Measurements from ENCODE around the gene SP6.
A peak's percentile ranks its signal among the peaks of the same experiment; 100 is the strongest.

The SP6 gene

GRCh38 chr17:47850692-47851573 is at the start of gene SP6:
Gene SP6, minus strand, starts transcription at chr17:47851163. Its CDS starts 2,734 bp downstream, at chr17:47848429.
- no peak for DNase-seq (ENCODE audit: low spot score)

GRCh38 chr17:47899643-47900042 is 48.7 kb upstream of the SP6 start:
- DNase-seq (ENCODE audit: low spot score) = no peak

GRCh38 chr17:47898241-47898640 is 47.3 kb upstream of the SP6 start:
- DNase-seq (ENCODE audit: low spot score) = no peak

- no peak for DNase-seq (ENCODE audit: low spot score)
These were observed 46.6 kb upstream of the SP6 start for GRCh38 chr17:47897561-47897960.

- no peak for DNase-seq (ENCODE audit: low spot score)
These were observed 45.9 kb upstream of the SP6 start for GRCh38 chr17:47896672-47897490.

- DNase-seq (ENCODE audit: low spot score) = peak; percentile 100
These were observed 45.1 kb upstream of the SP6 start, which contains the start of gene SP2 for GRCh38 chr17:47895856-47896671. Gene SP2, plus strand, starts transcription at chr17:47896236. Its CDS starts 51 bp downstream, at chr17:47896287.

- DNase-seq (ENCODE audit: low spot score) = no peak
These were observed 44.4 kb upstream of the SP6 start for GRCh38 chr17:47895347-47895855.

- no peak for DNase-seq (ENCODE audit: low spot score)
These were observed 43.8 kb upstream of the SP6 start for GRCh38 chr17:47894498-47895346.

- DNase-seq (ENCODE audit: low spot score) = no peak
These were observed 40.7 kb upstream of the SP6 start for GRCh38 chr17:47891545-47892088.

- peak; percentile 87 for DNase-seq (ENCODE audit: low spot score)
These were observed 39.0 kb upstream of the SP6 start for GRCh38 chr17:47889734-47890529.

- no peak for DNase-seq (ENCODE audit: low spot score)
These were observed 37.3 kb upstream of the SP6 start for GRCh38 chr17:47888293-47888692.

GRCh38 chr17:47884905-47885730 is 34.2 kb upstream of the SP6 start:
- no peak for DNase-seq (ENCODE audit: low spot score)

- no peak for DNase-seq (ENCODE audit: low spot score)
These were observed 33.4 kb upstream of the SP6 start for GRCh38 chr17:47884427-47884740.

- DNase-seq (ENCODE audit: low spot score) = no peak
These were observed 32.8 kb upstream of the SP6 start for GRCh38 chr17:47883589-47884426.

GRCh38 chr17:47882695-47883588 is 32.0 kb upstream of the SP6 start:
- DNase-seq (ENCODE audit: low spot score) = no peak

GRCh38 chr17:47882247-47882646 is 31.3 kb upstream of the SP6 start:
- no peak for DNase-seq (ENCODE audit: low spot score)
